PC-9 (cell line): Measurements from ENCODE around the gene LEMD3. TPM values are rescaled to one million over a fixed set of nuclear protein-coding genes. Genes with fewer than 3 reads are reported as not detected.

Source experiments
- BruUV-seq: library from RNA; stranded (reverse); fragments of 400-500 nt; replicated peaks from 2 replicates; lab custom pipeline; 2021; lab: Mats Ljungman, UMichigan
- CTCF ChIA-PET: fragments of 300-600 bp; sonication (Branson Sonifier 250); formaldehyde crosslinking; loops from one replicate; lab custom pipeline; 2022; ENCODE audit warnings: antibody characterized with exemption; lab: Charles Lee
- POLR2A ChIA-PET: fragments of 300-600 bp; sonication (Branson Sonifier 250); formaldehyde crosslinking; loops from one replicate; lab custom pipeline; 2022; ENCODE audit warnings: antibody characterized with exemption; ENCODE audit not compliant: unreplicated experiment; lab: Charles Lee
- DNase-seq, 2 experiments: peaks; one replicate each; pipeline versions ENCODE4 v3.0.0 to v3.0.0-alpha.2; 2015 to 2022; ENCODE audit warnings: mixed read lengths in 1 of 2
- H2AFZ ChIP-seq: fragments of 200-600 bp; sonication (generic); 2 replicates; pipeline ENCODE4 v1.8.1; 2017; ENCODE audit warnings: antibody characterized with exemption
- H3F3A ChIP-seq: fragments of 200-600 bp; sonication (generic); 2 replicates; pipeline ENCODE4 v1.8.1; 2017; ENCODE audit warnings: antibody characterized with exemption, mild to moderate bottlenecking, low read depth; ENCODE audit not compliant: insufficient read depth
- H3K27ac ChIP-seq: fragments of 200-600 bp; sonication (generic); 2 replicates; pipeline ENCODE4 v1.6.1; 2016; ENCODE audit warnings: mixed run types
- H3K27me3 ChIP-seq: fragments of 200-600 bp; sonication (generic); 2 replicates; pipeline ENCODE4 v1.6.1; 2016; ENCODE audit warnings: low read depth, mixed run types; ENCODE audit not compliant: insufficient read depth
- H3K36me3 ChIP-seq: fragments of 200-600 bp; sonication (generic); 2 replicates; pipeline ENCODE4 v1.6.1; 2016; ENCODE audit warnings: low read depth, mixed run types
- H3K4me1 ChIP-seq: fragments of 200-600 bp; sonication (generic); replicated peaks from 2 replicates; pipeline ENCODE4 v1.6.1; 2016; ENCODE audit warnings: mixed run types; ENCODE audit not compliant: insufficient read depth
- H3K4me2 ChIP-seq: fragments of 200-600 bp; sonication (generic); 2 replicates; pipeline ENCODE4 v1.6.1; 2017; ENCODE audit warnings: mixed run types
- H3K4me3 ChIP-seq: fragments of 200-600 bp; sonication (generic); 2 replicates; pipeline ENCODE4 v1.6.1; 2016; ENCODE audit warnings: mixed run types
- H3K79me2 ChIP-seq: fragments of 200-600 bp; sonication (generic); 2 replicates; pipeline ENCODE4 v1.6.1; 2017; ENCODE audit warnings: low read depth, mixed run types
- H3K9me2 ChIP-seq: fragments of 200-600 bp; sonication (generic); 2 replicates; pipeline ENCODE4 v1.8.1; 2017; ENCODE audit warnings: mild to moderate bottlenecking; ENCODE audit not compliant: insufficient read depth
- H3K9me3 ChIP-seq: fragments of 200-600 bp; sonication (generic); 2 replicates; pipeline ENCODE4 v1.8.1; 2016; ENCODE audit warnings: low read depth; ENCODE audit not compliant: insufficient read depth
- H4K20me1 ChIP-seq: fragments of 200-600 bp; sonication (generic); 2 replicates; pipeline ENCODE4 v1.8.1; 2017; ENCODE audit not compliant: insufficient read depth
- EZH2 ChIP-seq: fragments of 200-600 bp; sonication (generic); IDR thresholded peaks from 2 replicates; pipeline ENCODE4 v1.8.0; 2017; ENCODE audit warnings: antibody characterized with exemption, low read depth
- intact Hi-C: fragments of 100-400 bp; cut with micrococcal nuclease; formaldehyde crosslinking; loops from one replicate; pipeline ENCODE4 v1.10.0; 2022; ENCODE audit not compliant: unreplicated experiment
- total RNA-seq: library from RNA; stranded (reverse); gene quantifications from 2 replicates; pipeline ENCODE4 v1.2.3, GENCODE V29; 2021
- TF ChIP-seq, protein P1 (sequence below): fragments of 200-600 bp; sonication (generic); conservative IDR thresholded peaks from 2 replicates; pipeline ENCODE4 v1.6.1; 2017; ENCODE audit warnings: mixed run types, antibody characterized with exemption, mild to moderate bottlenecking, moderate library complexity

Gene LEMD3
- total RNA-seq, 1 experiment from 2014 or later, result 24.4 TPM

- H3K9me2 ChIP-seq, result no peaks in the 10 kb centered on the region
- CTCF ChIA-PET, result no interaction called here
- H3K27me3 ChIP-seq, result no peaks in the 10 kb centered on the region
- POLR2A ChIA-PET, result no interaction called here
- no peaks in the 10 kb centered on the region for H3K9me3 ChIP-seq
- no peaks in the 10 kb centered on the region for H3F3A ChIP-seq
- H3K79me2 ChIP-seq, result peaks cover 58% of the 10 kb centered on the region
- no peaks in the 10 kb centered on the region for H3K4me1 ChIP-seq
- no peak overlapping the region for H3K4me2 ChIP-seq
- no peak overlapping the region for H3K4me3 ChIP-seq
- no peak overlapping the region for H3K27ac ChIP-seq
- TF ChIP-seq EZH2, result no peak
- TF ChIP-seq, protein P1, sequence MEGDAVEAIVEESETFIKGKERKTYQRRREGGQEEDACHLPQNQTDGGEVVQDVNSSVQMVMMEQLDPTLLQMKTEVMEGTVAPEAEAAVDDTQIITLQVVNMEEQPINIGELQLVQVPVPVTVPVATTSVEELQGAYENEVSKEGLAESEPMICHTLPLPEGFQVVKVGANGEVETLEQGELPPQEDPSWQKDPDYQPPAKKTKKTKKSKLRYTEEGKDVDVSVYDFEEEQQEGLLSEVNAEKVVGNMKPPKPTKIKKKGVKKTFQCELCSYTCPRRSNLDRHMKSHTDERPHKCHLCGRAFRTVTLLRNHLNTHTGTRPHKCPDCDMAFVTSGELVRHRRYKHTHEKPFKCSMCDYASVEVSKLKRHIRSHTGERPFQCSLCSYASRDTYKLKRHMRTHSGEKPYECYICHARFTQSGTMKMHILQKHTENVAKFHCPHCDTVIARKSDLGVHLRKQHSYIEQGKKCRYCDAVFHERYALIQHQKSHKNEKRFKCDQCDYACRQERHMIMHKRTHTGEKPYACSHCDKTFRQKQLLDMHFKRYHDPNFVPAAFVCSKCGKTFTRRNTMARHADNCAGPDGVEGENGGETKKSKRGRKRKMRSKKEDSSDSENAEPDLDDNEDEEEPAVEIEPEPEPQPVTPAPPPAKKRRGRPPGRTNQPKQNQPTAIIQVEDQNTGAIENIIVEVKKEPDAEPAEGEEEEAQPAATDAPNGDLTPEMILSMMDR, result no peak
- no TSS peak for BruUV-seq
- H2AFZ ChIP-seq, result no peak overlapping the region
- DNase-seq, result no peak
- no peaks in the 10 kb centered on the region for H3K36me3 ChIP-seq
- intact Hi-C loops, result no loop called here
- peaks cover 12% of the 10 kb centered on the region; the same call in 1 of the 2 replicates for H4K20me1 ChIP-seq
Observed at GRCh38 chr12:65199604-65200003, 30.2 kb downstream of the LEMD3 start.

GRCh38 chr12:65200007-65200665 lies 30.8 kb downstream of the LEMD3 start:
- H3K9me3 ChIP-seq, result no peaks in the 10 kb centered on the region
- no peak overlapping the region for H2AFZ ChIP-seq
- no peaks in the 10 kb centered on the region for H3K4me1 ChIP-seq
- ChIA-PET POLR2A (no interaction called here), CTCF (no interaction called here)
- H3K9me2 ChIP-seq, result no peaks in the 10 kb centered on the region
- H4K20me1 ChIP-seq, result peaks cover 12% of the 10 kb centered on the region; the same call in 1 of the 2 replicates
- no peaks in the 10 kb centered on the region for H3K27me3 ChIP-seq
- H3K36me3 ChIP-seq, result no peaks in the 10 kb centered on the region
- H3K27ac ChIP-seq, result no peak overlapping the region
- BruUV-seq, result no TSS peak
- H3K4me2 ChIP-seq, result no peak overlapping the region
- intact Hi-C loops, result no loop called here
- H3K4me3 ChIP-seq, result no peak overlapping the region
- no peak for DNase-seq
- no peak for TF ChIP-seq EZH2
- TF ChIP-seq, protein P1, result no peak
- H3K79me2 ChIP-seq, result peaks cover 58% of the 10 kb centered on the region
- H3F3A ChIP-seq, result no peaks in the 10 kb centered on the region

DNA sequence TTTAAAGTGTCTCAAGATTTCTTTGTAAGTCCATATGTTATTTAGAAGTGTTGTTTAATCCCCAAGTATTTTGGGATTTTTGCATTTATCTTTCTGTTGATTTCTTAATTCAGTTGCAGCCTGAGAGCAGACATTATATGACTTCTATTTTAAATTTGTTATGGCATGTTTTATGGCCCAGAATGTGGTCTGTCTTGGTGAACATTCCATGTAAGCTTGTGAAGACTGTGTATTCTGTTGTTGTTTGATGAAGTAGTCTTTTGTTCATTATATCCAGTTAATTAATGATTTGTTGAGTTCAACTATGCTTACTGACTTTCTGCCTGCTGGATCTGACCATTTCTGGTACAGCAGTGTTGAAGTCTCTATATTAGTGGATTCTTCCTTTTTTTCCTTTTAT lies 34.0 kb downstream of the LEMD3 start:
- Histone ChIP-seq H3F3A (no peaks in the 10 kb centered on the region), H3K27me3 (no peaks in the 10 kb centered on the region), H3K36me3 (no peaks in the 10 kb centered on the region), H3K27ac (no peak overlapping the region), H3K9me2 (no peaks in the 10 kb centered on the region), H3K9me3 (no peaks in the 10 kb centered on the region), H3K4me3 (no peak overlapping the region), H2AFZ (no peak overlapping the region), H3K4me2 (no peak overlapping the region), H3K79me2 (peaks cover 63% of the 10 kb centered on the region), H4K20me1 (peaks cover 15% of the 10 kb centered on the region; the same call in 1 of the 2 replicates), H3K4me1 (no peaks in the 10 kb centered on the region)
- intact Hi-C loops, result no loop called here
- ChIA-PET CTCF (no interaction called here), POLR2A (no interaction called here)
- DNase-seq, result no peak
- no peak for TF ChIP-seq EZH2
- TF ChIP-seq, protein P1, result no peak
- BruUV-seq, result no TSS peak
